Activated CD8-positive, alpha-beta memory T cell treated with anti-CD3 and anti-CD28 coated beads, Interleukin-2, amount 50 U/mL, for 4 hours (primary cell): ENCODE results near the gene C1orf116.

Experiments
- DNase-seq: peaks from one replicate; pipeline ENCODE4 v3.0.0-alpha.2; 2020

The C1orf116 gene

DNA sequence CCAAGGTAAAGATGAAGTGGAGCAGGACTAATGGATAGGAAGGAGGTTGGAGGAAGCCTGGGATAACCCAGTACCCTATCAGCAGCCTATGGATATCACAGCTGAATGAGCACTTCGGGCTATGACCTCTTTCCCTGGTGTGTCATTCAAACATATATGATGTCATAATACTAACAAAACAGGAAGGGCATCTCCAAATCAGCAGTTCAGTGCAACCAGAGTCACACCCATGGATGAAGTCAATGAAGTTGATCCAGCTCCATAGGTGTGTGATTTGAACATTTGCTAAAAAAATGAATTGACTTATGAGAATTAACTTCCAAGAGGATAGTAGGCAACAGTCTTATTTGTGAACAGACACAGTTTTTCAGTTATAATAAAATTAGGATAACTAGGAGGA, 1.7 kb upstream of the C1orf116 start:
- no peak for DNase-seq

DNA sequence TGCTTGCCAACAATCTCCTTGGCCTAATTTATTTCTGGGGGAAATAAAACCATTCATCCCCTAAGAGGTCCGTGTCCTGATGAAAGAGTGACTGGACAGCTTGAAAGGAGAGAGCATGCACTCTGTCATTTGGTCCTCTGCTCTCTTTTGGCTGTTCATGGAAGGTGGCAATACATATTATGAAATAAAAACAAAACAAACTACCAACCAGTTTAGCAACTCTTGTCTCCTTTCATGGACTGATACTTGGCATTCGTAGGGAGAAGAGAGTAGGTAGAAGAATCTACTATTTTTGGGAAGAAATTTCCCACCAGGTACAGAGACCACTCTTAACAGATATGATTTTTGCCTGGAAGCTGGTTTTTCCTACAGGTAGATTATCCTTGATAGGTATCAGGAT, 746 bp upstream of the C1orf116 start:
- no peak for DNase-seq

DNA sequence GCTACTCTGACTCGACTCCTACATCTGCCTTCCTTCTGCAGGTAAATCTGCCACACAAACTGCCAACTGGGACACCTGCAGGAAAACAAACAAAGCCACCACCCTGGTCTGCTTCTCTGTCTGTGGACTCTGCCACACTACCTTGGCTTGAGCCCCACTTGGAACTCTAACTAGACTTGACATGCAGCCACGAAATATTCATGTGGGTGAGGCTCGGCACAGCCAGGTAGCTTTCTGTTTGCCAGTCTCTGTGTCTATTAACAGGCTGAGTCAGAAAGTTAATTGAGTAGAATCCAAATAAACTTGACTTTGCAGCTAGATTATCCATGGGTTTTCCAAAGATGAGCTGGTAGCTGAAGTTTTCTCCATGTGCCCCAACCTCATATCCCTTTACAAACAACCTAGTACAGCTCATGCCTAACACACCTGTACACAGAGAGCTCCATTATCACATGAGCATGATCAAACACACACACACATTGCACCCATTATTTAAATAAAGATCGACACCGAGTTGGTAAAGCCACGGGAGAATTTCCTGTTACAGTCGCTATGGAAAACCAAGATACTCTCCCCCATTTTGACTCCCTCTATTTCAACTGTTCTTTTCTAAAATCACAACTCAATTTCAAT, 808 bp downstream of the C1orf116 start:
- no peak for DNase-seq

DNA sequence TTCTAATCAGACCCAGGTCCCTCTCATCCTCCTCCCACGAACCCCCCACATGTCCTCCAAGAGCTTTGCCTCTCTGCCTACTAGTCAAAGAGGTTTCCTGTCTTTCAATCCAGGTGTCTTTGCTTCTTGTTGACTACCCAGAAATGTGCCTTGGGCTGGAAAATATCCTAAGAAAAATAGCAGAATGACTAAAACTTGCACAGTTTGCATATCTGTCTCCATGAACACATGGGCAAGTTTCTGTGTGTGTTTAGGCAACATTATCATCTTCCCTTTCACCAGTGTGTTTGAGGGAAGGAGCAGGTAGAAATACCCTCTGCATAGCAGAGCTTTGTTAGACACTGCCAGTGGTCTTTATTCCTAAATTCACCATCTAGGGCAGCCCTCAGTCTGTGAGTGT, 1.5 kb downstream of the C1orf116 start:
- DNase-seq: no peak

DNA sequence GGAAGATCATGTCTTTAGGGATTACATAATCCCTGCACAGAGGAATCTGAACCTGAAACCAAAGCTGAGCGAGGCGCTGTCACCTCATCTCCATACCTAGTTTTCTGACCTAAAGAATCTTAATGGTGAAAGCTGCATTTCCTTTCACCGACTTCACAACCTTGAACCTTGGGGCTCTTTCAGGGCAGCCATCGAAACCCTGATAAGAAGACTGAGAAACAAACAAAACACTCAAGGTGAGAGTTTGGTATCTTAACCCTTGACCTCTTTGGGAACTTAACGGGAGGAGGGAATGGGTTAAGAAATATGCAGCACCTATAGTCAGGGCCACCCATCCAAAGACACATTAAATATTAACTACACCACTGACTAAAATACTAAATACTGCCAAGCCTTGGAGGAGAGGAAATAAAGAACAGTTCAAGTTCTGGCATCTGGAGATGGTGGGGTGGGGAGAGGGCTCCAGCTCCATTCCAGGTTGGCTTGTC, 2.0 kb downstream of the C1orf116 start:
- no peak for DNase-seq

DNA sequence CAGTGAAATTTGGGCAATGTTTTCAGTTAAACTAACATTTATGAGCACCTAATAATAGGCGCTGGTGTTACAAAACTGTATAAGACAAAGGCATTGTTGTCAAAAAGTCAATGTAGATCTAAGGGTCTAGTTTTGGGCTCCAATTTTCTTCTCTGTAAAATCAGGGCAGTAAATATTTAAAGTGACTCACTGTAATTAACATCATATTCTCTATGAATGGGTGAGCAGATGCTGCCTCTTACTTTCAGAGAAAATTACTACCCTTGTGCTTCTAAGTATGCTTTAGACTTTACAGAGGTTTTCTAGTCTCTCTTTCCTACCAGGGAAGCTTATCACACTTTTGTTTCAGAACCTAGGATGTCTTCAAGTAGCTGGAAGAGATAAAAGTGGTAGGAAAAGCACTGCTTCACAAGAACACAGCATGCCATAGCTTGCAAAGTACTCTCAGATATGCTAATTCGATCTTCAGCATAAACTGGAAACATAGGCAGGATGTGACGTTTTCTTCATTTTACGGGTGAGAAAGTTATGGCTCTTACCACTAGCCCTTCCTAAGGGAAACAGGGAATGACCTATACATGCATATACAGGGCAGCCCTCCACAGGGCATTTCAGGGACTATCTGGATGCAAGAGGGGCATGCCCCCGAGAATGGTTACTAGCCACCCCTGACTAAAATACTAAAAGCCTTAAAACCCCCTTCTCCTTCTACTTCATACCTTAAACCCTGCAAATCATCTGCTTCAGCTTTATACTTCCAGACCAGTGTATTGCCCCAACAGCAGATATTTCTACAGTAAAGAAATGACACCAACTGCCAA, 2.6 kb downstream of the C1orf116 start:
- DNase-seq: no peak

DNA sequence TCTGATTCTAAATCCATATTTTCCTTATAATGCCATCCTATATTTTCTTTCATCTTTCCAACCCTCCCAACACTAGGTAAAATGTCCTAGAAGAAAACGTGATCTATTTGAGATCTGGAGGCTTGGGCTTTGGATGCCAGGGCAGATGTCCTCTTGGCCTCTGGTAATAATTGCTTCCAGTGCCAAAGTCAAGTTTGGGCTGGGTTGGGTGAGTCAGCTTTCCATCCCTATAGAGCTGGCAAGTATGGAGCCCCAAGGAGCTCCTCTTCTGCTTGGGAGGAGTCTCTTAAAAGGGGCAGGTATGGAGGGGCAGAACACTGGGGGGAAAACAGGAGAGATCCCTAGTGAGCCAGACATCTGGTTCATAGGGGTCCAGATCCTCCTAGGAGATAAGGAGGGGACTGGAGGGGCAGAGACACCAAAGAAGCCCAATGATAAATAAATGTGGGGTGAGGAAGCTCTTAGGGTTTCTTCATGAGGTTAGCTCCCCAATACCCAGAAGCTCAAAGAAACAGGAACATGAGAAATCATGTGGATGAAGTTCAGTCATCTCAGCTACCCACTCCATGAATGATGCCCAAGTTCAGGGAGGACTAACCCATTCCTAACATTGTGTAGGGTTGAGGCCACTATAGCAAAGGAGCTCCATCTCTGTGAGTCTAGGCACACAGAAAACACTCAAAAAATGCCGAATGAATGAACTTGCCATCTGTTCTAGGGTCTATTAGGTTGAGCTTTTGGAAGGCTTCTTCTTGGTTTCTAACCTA, 3.5 kb downstream of the C1orf116 start:
- DNase-seq: no peak

DNA sequence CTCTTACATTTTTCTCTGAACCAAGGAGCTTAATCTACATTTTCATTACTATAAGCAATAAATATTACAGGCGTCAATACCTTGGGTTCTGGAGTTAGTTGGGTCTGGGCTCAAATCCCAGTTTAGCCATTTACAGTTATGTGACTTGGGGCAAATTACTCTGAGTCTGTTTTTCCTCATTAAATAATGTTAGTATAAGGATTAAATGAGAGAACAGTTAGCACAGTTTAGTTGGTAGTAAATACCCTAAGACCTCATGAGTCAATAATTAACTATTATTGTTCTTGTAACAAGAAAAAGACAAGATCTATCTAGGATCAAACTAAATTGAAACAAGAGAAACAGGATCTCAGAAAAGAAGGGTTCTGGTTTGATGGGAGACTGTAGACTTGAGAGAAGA, 4.6 kb downstream of the C1orf116 start:
- no peak for DNase-seq

DNA sequence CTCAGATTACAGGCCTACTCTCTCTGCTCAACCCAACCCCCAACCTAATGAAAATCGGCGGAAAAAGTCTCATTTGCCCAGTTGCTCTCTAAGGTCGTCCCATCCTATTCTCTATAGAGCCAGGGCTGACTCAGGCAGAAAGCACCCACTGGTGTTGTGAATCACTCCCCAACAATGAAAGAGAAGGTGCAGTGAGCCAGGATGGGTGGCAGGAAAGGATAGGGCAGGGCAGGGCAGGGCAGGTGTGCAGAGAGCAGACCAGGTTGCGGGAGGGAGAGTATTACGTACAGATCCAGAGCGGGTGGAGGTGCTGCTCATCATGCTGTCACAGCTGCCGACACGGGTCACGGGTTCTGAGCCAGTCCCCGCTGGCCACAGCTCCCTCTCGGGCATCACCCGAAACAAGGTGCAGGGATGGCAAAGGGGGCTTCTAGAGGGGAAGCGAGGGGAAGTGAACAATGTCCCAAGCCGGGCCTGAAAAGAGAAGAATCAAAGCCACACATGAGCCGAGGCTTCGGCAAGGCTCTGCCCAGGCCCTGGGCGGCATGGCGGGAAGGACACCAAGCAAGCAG, 5.3 kb downstream of the C1orf116 start:
- DNase-seq: no peak

DNA sequence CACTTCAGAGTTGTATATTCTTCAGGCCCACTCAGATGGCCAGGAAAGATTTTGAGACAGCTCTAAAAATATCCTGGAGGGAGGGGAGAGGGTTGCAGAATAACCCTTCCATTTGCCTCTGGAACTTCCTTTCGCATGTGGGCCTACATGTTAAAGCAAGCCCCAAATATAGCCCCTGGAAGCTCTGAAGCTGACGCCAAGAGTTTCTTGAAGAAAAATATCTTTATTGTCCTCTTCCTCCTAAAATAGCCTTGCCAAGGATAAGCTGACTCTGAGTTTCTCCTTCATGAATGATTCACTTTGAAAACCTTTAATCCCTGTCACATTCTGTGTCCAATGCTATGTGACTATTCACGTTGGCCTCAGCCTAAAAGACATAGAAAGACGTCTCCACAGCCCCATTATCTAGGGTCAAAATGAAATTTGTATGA, 6.4 kb downstream of the C1orf116 start:
- DNase-seq: no peak

DNA sequence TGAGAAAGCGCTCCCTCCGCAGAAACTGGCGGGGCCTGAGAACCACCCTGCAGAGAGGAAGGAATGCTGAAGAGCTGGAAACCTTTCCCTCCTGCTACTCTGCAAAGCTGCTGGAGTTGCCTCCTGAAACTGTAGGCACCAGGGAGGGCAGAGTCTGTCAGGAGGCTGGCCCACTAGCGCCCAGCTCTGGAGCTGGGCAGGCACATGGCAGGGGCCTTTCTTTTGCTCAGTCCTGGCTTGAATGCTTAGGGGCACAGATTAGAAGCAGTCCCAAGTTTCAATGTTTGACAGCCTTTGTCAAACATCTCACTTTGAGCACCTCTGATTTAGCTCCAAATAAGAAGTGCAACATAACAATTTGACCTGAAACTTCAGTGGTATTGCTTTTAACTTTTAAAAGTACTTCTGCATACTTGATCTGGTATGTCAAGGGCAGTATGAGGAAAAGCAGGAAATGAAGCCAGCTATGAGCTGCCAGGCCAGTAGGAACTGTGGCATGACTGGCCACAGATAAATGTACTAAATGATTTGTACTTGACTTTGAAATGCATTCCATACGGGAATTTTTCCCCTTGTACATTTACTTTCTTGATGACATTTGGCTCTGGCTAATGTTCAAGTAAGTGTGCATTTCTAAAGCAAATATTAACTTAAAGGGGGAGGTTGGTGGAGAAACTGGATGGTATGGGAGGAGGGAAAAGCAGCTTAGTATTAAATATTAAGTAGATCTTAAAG, 7.2 kb downstream of the C1orf116 start:
- no peak for DNase-seq

DNA sequence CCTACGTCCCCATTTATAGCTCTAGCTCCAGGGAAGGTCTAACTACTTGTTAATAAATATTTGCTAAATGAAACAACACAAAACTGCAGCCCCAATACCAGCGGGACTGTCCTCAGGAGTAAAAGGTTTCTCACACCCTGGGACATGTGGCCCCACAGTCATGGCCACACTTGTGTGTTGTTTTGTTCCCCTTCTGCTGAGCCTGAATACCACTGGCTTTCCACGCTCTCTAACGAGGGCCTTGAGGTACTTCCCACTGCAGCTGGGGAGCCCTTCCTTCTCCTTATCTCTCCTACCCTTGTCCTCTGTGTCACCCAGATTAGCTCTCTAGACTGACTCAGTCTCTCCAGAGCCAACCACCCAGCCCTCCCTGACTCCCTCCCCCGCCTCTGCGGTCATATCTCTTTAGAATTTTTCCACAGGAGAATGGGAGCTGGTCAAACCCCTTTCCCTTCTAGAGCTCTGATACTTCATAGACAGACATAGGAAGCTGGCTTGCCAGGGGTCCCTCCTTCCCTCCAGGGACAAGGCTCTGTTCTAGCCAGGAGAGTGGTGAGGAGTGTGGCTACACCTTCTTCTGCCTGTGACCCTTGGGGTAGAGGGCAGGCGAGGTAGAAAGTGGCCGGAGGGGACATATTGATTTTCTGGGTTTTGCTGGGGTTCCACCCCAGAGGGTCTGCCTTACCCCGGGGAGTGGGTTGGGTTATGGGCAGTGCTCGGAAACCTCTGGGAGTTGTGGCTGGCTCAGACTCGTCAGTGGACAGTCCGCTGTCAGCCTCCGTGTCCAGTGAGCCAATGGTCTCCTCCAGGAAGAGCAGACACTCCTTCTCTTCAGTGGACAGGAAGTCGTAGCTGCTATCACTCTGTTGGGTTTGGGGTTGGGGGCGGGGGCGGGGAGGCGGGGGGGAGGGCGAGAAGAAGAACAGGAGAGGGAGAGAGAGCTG, 8.1 kb downstream of the C1orf116 start:
- DNase-seq: no peak

DNA sequence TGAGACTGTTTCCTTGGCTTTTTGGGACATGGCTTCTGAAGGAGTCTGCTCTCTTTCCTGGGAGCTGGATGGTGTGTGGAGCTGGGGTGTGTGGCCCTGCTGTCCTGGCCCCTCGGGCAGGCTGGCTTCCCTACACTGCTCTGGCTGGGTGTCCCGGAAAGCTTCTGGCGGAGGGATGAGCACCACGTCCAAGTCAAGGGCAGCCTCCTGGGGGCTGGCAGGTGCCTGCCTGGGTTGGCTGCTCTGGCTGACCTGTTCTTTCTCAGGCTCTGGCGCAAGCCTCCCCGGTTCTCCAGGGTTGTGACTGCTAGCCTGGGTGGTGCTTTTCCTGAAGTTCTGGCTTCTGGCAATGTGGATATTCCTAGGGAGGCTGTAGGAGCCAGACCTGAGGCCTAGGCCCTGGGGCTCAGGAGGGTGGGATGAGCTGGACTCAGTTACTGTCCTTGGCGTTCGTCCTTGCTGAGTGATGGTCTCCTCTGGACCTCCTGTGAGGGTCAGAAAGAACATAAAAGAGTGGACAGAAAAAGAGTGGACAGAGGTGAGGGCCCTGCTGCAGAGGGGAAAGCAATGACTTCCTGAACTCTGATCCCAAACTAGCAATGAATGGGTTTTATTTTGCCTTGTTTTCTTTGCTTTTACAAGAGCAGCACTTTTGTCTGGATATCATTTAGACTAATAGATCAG, 9.4 kb downstream of the C1orf116 start:
- DNase-seq: no peak

DNA sequence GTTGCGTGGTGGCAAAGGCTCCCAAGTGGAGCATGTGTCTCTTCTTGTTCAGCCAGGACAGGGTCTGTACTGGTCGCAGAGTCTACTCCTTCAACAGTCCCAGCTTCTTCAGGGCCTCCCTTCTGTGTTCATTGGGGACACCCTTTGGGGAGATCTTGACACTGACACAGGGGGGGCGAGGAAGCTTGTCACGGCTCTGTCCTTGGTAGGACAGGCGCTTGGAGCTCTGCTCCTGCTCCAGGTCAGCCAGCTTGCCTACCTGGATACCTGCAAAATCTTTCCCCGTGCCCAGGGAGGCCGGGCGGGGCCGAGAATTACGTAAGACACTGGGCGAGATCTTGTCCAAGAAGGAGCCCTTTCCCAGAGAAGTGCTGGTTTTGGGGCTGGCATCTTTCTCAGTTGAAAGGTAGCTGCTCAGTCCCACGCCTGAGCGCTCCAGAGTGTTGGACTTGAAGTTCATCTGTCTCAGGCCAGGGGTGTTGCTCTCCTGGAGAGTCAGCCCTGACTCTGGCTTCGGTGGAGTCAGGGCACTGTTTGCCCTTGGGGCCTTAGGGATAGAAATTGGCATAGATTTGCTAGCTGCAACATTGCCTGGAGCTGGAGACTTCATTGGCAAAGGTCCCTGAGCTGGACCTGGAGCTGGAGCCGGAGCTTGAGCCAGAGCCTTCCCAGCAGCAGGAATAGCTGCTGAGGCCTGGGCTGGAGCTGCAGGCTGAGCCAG, 10.5 kb downstream of the C1orf116 start:
- DNase-seq: no peak

DNA sequence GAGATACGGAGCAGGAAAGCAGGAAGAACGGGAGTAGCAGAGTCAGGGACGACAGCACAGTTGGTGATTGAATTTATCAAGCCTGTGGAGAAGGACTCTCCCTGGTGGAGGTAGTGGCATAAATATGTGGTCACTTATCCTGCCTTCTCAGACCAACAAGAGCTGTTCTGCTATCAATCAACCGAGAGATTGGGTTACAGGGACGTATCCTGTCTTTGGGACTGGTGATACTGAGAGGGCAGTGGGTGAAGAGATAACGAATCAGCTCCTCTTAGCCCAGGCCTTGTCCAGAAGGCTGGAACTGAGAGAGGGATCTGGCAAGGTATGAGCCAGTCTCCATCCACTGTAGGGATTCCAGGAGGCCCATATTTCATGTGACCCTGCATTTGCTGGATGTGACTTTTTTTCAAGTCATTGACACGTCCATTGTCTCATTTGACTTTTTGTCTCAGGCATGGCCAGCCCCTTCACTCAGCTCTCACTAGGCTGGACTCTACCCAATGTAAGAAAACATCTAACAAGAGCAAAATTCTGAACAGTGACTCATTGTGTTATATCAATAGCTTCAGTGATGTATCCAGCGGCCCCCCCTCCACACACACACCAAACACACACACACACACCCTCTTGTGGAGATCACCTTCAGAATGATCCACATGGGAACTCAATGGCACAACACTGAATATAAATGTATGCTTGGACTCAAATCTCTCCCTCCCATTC, 11.3 kb downstream of the C1orf116 start:
- no peak for DNase-seq

DNA sequence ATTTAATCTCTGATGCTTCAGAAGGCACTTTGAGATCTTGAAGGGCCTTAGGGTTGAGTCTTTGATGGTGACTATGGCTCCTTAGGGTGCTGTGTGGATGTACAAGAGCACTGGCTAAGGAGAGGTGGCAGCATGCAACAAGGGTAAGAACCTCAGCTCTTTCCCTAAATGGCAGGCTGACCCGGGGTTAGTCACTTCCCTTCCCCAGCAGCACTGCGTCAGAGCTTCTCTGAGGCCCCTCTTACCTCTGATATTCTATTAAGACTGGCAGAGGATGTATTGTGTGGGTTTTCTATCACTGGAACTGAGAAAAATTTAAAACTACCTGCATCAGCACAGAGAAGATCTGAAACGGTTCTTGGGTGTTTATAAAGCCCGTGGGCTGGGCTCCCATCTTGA, 11.8 kb downstream of the C1orf116 start:
- no peak for DNase-seq

DNA sequence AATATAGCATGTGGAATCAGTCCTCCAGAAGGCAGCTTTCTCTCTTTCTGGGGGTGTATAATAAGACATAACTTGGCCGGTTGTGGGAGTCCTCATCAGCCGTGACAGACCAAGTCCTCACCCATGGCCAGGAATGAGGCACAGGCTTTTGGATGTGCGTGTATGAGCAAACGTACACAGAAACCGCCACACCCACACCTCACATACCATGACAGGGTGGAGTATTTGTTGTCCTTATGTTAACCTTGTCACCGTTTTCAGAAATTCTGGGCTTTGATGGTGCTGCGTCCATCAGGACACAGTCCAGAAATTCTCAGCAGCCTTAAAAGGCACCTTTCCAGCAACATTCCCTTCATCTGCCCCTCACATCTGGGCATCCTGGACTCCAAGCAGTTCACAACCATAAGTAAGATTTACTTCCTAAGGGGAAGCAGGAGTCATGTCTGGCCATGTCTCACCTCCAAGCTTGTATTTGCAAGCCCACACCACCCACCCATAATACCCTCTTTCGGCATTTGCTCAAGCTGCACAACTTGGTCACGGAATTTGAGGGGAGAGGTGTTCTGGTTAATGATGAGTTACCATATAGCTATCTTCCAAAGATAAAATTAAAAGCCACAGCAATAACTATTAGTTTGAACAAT, 12.4 kb downstream of the C1orf116 start:
- DNase-seq: no peak

DNA sequence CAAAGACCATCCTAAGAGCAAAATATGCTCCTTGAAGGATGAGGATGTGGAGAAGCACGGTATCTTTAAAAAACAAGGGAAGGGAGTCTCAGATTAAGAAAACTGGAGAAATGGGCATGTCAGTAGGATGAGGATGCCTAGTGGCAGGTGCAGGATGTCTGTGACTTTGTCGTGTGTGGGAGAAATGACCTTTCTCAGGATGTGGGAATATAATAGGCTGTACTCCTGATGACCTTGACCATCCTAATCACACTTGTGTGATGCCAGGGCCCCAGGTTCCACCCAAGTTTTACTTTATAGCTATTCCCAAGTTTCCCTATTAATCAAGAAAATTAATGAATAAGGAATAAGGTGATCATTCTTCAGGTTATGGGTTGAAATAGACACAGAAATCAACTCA, 12.9 kb downstream of the C1orf116 start:
- DNase-seq: no peak

DNA sequence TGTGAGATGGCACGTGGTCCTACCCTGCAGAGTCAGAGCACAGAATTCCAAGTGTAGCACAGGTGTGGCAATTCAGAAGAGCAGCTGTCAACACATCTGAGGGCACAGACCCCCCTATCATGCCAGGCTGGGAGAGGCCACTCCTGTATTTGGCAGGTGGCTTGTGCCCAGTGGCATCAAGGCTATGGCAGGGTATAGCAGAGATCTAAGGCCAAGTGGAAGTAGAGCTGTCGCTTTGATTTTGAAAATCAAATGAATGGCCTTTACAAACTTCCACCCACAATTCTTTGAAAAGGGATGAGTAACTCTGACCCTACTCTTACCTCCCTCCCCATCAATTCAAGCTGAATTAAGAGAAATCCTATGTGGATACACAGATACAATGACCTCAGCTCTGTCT, 13.4 kb downstream of the C1orf116 start:
- DNase-seq: no peak
